GM18861 (cell line): ENCODE data around the gene EBLN2.
"Not testable (repeated sequence)": the region's sequence is repeated elsewhere in the genome, so short reads cannot be mapped to it uniquely, and the experiment has no call there.

Source experiments
- ATAC-seq: cut with Tn5 transposase; IDR thresholded peaks from one replicate; pipeline ENCODE4 v1.9.1; 2021; ENCODE audit not compliant: unreplicated experiment

The EBLN2 gene

DNA sequence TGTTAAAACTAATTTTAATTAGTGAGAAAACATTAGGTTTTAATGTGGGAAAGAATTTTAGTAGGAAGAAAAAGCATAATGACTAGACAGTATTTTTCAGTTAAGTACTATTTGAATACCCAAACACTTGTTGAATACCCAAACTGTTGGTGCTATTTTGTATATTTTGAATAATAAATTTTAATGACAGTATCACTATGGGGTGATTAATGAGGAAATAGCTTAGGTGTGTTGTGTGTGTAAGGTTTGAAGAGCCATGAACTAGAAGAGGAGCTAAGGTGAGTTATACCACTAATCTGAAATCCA, 4.7 kb upstream of the EBLN2 start:
- ATAC-seq = no peak

GRCh38 chr3:73060302-73060723, 1.1 kb upstream of the EBLN2 start:
- ATAC-seq = no peak

DNA sequence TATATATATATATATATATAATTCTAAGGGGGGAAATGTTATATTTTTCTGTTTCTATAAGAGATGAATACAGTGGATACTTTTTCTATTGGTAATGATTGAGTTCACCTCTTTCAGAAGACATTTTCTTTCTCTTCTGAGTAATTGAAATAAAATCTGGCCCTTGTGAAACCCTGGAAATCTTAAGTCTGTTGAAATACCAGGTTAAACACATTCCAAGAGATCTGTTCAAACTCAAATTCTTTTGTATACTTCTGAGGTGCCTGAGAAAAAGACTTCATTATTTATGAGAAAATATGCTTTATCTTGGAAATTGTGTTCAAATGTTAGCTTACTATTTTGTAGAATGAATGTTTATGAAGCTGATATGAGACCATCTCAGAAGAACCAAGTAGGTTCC, 4.8 kb downstream of the EBLN2 start:
- ATAC-seq = not testable (repeated sequence)

DNA sequence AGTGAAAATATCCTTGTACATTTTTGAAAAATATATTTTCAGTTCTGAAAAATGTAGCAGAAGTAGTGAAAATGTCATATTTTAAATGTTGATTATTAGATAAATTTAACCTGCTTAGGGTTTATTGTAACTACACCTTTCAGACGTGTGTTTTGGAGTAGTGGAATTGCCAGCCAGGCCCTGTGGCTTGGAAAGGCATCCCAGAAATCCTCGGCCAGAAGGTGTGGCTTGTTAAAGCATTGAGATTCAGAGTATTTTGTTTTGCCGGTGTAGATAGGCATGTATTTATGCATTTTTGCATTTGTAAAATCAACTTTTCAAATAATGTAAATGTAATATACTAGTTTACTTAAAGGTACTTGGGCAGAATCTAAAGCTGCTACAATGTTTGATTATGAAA, 7.0 kb downstream of the EBLN2 start:
- ATAC-seq = no peak

DNA sequence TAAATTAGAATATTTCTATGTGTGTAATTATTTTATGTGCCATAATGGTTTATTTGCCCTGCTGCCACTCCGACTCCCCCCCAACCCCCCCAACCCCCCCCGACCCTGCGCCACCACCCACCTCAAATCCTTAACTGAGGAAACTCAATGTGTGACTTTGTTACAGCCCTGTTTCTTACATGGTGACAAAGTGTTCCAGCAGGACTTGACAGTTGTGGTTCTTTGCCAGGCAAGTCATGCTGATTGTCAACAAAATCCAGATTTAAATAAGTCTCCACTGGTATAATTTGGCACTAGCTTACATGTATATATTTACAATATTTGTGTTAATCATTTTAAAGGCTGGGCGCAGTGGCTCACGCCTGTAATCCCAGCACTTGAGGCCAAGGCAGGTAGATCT, 7.7 kb downstream of the EBLN2 start:
- no peak for ATAC-seq

DNA sequence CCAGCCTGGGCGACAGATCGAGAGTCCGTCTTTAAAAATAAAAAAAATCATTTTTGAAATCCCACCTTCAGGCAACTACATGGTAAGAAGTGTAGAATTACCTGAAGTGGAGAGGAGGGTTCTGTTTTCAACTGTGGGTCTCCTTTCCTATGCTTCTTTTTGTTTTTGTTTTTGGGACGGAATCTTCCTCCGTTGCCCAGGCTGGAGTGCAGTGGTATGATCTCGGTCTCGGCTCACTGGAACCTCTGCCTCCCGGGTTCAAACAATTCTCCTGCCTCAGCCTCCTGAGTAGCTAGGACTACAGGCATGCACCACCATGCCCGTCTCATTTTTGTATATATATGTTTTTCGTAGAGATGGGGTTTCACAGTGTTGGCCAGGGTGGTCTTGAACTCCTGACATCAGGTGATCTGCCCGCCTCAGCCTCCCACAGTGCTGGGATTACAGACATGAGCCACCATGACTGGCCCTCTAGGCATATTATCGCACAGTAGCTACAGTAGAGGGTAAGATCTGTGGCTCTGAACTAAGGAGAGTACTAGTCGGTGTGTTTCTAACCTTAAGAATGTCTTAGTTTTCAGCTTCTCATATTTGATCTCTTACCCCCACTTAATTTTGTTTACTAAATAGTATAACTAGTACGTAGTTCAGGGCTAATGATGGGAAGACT, 8.5 kb downstream of the EBLN2 start:
- ATAC-seq = no peak

GRCh38 chr3:73070675-73071575, 9.5 kb downstream of the EBLN2 start:
- ATAC-seq = no peak

- ATAC-seq = no peak
Observed at GRCh38 chr3:73071952-73072351, 10.5 kb downstream of the EBLN2 start.

DNA sequence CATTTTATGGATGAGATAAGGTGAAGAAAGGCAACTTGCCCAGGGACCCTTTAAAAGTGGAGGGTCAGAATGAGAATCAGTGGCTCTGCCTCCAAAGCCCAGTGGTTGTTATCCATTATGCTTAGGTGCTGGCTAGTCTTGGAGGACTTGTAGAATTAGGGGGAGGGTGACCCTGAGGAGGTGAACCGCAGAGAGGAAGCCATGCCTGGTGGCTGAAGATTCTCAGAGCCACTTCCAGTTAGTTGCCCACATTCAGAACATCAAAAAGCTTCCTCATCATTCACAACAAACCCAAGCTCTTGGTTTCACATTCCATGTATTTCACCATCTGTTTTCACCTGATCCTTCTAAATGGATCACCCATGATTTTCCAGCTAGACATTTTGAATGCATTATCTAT, 11.2 kb downstream of the EBLN2 start:
- no peak for ATAC-seq

- ATAC-seq = no peak
Observed at GRCh38 chr3:73073091-73073707, 11.7 kb downstream of the EBLN2 start.

- ATAC-seq = no peak
Observed at GRCh38 chr3:73074781-73075180, 13.3 kb downstream of the EBLN2 start.

GRCh38 chr3:73080216-73080966, 18.9 kb downstream of the EBLN2 start:
- ATAC-seq = no peak

DNA sequence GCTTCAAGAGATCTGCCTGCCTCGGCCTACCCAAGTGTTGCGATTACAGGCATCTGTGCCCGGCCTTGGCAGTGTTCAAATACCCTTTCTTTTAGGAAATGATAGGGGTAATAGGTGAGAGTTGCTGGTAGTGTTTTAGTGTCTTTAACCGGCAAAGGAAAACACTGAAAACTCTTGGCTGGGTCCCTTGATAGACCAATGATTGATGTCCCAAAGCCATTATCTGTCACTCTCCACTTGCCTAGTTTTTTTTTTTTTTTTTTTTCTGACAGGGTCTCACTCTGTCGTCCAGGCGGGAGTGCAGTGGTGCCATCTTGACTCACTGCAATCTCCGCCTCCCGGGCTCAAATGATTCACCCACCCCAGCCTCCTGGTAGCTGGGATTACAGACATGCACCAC, 19.7 kb downstream of the EBLN2 start:
- no peak for ATAC-seq

GRCh38 chr3:73084170-73084569, 22.7 kb downstream of the EBLN2 start:
- ATAC-seq = no peak

- ATAC-seq = peak; percentile 51
Observed at GRCh38 chr3:73086071-73086494, 24.6 kb downstream of the EBLN2 start.

- ATAC-seq = no peak
Observed at GRCh38 chr3:73094129-73094528, 32.7 kb downstream of the EBLN2 start.

DNA sequence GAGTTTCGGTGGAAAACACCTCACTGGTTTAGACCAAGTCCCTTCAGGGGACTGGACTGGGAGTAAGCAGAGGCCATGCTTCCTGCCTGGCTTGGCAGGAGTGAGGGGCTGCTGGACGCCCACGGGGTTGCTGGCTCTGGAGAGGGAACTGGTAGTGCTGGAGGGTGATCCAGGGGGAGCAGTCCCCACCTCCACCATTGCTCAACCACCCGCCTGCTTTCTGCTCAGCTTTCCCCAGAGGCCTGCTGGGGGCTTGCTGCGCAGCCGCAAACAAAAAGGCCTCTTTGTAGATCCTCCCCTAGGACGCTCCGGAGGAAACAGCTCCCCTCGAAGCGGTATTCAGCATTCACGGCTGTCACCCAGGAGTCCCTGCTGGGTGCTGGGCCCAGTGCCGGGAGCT, 33.5 kb downstream of the EBLN2 start:
- no peak for ATAC-seq

DNA sequence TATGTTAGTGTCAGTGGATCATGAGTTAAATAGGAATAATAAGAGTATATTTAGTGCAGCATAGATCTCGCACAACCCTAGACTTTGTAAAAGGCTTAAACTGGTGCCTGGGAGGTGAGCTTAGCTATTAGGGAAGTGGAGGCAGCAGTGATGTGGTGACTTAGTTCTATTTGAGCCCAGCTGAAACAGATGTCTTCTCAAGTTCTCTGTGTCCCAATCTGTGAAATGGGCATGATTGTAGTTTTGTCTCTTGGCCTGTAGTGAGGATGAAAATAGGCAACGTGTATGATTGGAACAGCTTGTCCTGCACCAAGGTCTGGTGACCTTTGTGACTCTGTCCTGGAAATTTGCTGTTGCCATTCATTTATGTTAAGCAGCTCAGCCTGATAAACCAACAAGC, 34.7 kb downstream of the EBLN2 start:
- ATAC-seq = no peak

- no peak for ATAC-seq
Observed at GRCh38 chr3:73098026-73098425, 36.6 kb downstream of the EBLN2 start.

- ATAC-seq = no peak
Observed at GRCh38 chr3:73098873-73099272, 37.4 kb downstream of the EBLN2 start.
